Endothelial cell of umbilical vein (primary cell): ENCODE results near the gene NOD2.

Experiments used
- EZH2 ChIP-seq: IDR thresholded peaks from 2 replicates; pipeline ENCODE4 v1.6.1; 2012; ENCODE audit warnings: borderline replicate concordance, low read depth, mild to moderate bottlenecking, moderate library complexity, low read length, inconsistent platforms; ENCODE audit not compliant: severe bottlenecking
- POLR2AphosphoS5 ChIP-seq: IDR thresholded peaks from 2 replicates; pipeline ENCODE4 v1.6.1; 2012; ENCODE audit warnings: low read depth, mild to moderate bottlenecking, control low read depth, low read length, moderate library complexity; ENCODE audit not compliant: insufficient read depth

DNA sequence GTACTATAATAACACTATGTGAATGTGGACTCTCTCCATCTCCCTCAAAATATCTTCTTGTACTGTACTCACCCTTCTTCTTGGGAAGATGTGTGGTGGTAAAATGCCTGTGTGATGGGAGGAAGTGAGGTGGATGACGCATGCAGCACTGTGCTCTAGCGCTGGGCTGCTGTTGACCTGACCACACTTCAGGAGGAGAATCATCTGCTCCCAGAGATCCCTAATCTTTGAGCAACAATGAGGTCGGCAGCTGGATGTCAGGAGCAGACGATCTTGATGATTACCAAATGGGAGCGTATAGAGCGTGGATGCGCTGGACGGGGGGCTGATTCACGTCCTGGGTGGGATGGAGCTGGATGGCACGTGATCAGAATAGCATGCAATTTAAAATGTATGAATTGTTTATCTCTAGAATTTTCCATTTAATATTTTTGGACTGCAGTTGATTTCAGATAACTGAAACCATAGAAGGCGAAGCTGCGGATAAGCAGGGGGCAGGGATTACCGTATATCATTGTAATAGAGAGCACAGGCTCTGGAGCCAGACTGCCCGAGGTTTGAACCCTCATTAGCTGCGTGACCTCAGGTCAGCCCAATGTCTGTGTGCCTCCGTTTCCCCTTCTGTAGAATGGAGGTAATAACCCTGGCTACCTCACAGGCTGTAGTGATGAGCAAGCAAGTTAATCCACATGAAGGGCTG, 24.8 kb downstream of the NOD2 start:
- TF ChIP-seq EZH2 = no peak
- no peak for TF ChIP-seq POLR2AphosphoS5
